ENCODE measurements around the gene KAT5.
"Not testable (repeated sequence)": the region's sequence is repeated elsewhere in the genome, so short reads cannot be mapped to it uniquely, and the experiment has no call there.

KAT5 gene

GRCh38 chr11:65741185-65741584, 29.1 kb downstream of the KAT5 start:
- H3K27ac ChIP-seq: no peak overlapping the region
- no peak for DNase-seq (ENCODE audit: low read depth, low spot score)

- no peak overlapping the region for H3K27ac ChIP-seq
- no peak for DNase-seq (ENCODE audit: low read depth, low spot score)
These were observed 30.3 kb downstream of the KAT5 start for GRCh38 chr11:65742353-65742752.

GRCh38 chr11:65743681-65744025, 31.6 kb downstream of the KAT5 start:
- DNase-seq (ENCODE audit: low read depth, low spot score): no peak
- no peak overlapping the region for H3K27ac ChIP-seq

- no peak overlapping the region for H3K27ac ChIP-seq
- no peak for DNase-seq (ENCODE audit: low read depth, low spot score)
These were observed 32.1 kb downstream of the KAT5 start for GRCh38 chr11:65744026-65744698.

GRCh38 chr11:65744699-65745042, 32.6 kb downstream of the KAT5 start:
- H3K27ac ChIP-seq: no peak overlapping the region
- no peak for DNase-seq (ENCODE audit: low read depth, low spot score)

- no peak overlapping the region for H3K27ac ChIP-seq
- no peak for DNase-seq (ENCODE audit: low read depth, low spot score)
These were observed 33.0 kb downstream of the KAT5 start for GRCh38 chr11:65745049-65745448.

- not testable (repeated sequence) for H3K27ac ChIP-seq; DNase-seq (ENCODE audit: low read depth, low spot score)
These were observed 50.1 kb downstream of the KAT5 start for GRCh38 chr11:65762169-65762568.

GRCh38 chr11:65762816-65763215, 50.8 kb downstream of the KAT5 start:
- H3K27ac ChIP-seq; DNase-seq (ENCODE audit: low read depth, low spot score): not testable (repeated sequence)

- no peak for DNase-seq (ENCODE audit: low read depth, low spot score)
- H3K27ac ChIP-seq: no peak overlapping the region
These were observed 52.4 kb downstream of the KAT5 start for GRCh38 chr11:65764434-65764833.

GRCh38 chr11:65766535-65766934, 54.5 kb downstream of the KAT5 start:
- DNase-seq (ENCODE audit: low read depth, low spot score): no peak
- H3K27ac ChIP-seq: no peak overlapping the region

GRCh38 chr11:65767406-65767805, 55.4 kb downstream of the KAT5 start:
- H3K27ac ChIP-seq: no peak overlapping the region
- DNase-seq (ENCODE audit: low read depth, low spot score): no peak

- not testable (repeated sequence) for DNase-seq (ENCODE audit: low read depth, low spot score); H3K27ac ChIP-seq
These were observed 55.8 kb downstream of the KAT5 start for GRCh38 chr11:65767806-65768205.

Data from epithelial cell of prostate (primary cell).